Effector memory CD4-positive, alpha-beta T cell (primary cell): Measurements from ENCODE around the gene ARL17A.
"Not testable (repeated sequence)": the region's sequence is repeated elsewhere in the genome, so short reads cannot be mapped to it uniquely, and the experiment has no call there.

Source experiments
- DNase-seq, 3 donors: peaks; one replicate each; pipeline ENCODE4 v3.0.0-alpha.2; 2020
- H3K27ac ChIP-seq: 2 replicates; pipeline ENCODE4 v1.7.0; 2013; ENCODE audit warnings: mild to moderate bottlenecking, low read length, moderate library complexity; ENCODE audit not compliant: insufficient read depth, poor library complexity, severe bottlenecking
- H3K27me3 ChIP-seq: replicated peaks from 2 replicates; pipeline ENCODE4 v1.7.0; 2013; ENCODE audit warnings: mild to moderate bottlenecking, low read length; ENCODE audit not compliant: insufficient read depth, control insufficient read depth, poor library complexity, severe bottlenecking
- H3K36me3 ChIP-seq: 2 replicates; pipeline ENCODE4 v1.7.0; 2013; ENCODE audit warnings: mild to moderate bottlenecking, low read length, moderate library complexity; ENCODE audit not compliant: control insufficient read depth, insufficient read depth
- H3K4me1 ChIP-seq: 2 replicates; pipeline ENCODE4 v1.7.0; 2013; ENCODE audit warnings: low read length, mild to moderate bottlenecking; ENCODE audit not compliant: control insufficient read depth, insufficient read depth, poor library complexity, severe bottlenecking
- H3K4me3 ChIP-seq: 2 replicates; pipeline ENCODE4 v1.7.0; 2013; ENCODE audit warnings: low read length, low read depth, mild to moderate bottlenecking; ENCODE audit not compliant: insufficient read depth, poor library complexity, severe bottlenecking
- H3K9me3 ChIP-seq: 2 replicates; pipeline ENCODE4 v1.7.0; 2013; ENCODE audit warnings: mild to moderate bottlenecking, low read length, moderate library complexity; ENCODE audit not compliant: control insufficient read depth
- total RNA-seq, 3 donors: gene quantifications; one replicate each; lab custom pipeline; 2026; lab: John Stamatoyannopoulos, UW

ARL17A gene
- total RNA-seq = 7.6 to 17.6 (median 11.1) reads per million in 3 donors

DNA sequence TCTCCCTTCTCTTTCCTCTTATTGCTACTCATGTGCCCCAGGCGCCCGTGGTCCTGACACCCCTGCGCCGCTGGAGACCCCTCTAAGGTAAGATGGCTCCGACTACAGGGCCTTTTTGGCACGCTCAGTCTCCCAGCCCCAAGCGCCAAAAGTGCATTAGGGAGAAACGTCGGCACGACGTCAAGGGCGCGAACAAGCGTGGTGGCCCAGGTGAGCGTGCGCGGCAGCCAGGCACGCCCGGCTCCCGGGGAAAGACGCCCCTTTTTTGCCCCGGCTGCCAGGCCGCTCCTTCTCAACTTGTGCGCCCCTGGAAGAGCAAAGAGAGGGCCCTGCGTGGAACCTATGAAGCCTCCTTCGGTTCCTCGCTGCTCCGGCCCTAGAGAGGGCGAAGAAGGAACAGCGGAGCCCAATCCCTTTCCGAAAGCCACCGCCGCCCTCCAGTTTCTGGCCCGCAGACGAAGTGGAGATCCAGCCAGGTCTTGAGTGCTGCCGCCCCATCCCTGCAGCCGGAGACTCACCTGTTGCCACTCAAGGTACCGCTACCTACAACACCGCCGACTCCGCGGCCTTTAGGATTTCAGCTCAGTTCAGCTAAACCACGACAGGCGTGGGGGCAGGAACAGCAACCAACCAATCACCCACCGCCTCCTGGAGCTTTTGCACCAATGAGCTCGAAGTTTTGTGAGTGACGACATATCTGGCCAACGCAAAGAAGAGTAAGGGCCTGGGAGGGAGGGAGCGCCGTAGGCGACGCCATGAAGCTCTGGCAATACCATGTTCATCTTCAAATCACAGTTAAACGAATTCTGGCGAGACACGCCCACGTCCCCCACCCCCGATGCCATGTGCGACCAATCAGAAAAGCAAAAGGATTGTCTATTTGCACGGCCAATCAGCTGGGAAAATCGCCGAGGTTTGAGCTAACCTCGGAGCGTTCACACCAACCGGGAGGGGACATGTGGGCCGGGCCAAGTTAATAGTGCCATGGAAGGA, at the start of gene ARL17A:
Gene ARL17A, minus strand, starts transcription at position 609 of the 993 bp plus-strand sequence. CDS start 3,369 bp downstream, outside the sequence.
- H3K4me3 ChIP-seq, H3K36me3 ChIP-seq, H3K4me1 ChIP-seq, H3K27me3 ChIP-seq, H3K27ac ChIP-seq, H3K9me3 ChIP-seq: not testable (repeated sequence)
- peak; percentile 78 to 80 (median 80) for DNase-seq

DNA sequence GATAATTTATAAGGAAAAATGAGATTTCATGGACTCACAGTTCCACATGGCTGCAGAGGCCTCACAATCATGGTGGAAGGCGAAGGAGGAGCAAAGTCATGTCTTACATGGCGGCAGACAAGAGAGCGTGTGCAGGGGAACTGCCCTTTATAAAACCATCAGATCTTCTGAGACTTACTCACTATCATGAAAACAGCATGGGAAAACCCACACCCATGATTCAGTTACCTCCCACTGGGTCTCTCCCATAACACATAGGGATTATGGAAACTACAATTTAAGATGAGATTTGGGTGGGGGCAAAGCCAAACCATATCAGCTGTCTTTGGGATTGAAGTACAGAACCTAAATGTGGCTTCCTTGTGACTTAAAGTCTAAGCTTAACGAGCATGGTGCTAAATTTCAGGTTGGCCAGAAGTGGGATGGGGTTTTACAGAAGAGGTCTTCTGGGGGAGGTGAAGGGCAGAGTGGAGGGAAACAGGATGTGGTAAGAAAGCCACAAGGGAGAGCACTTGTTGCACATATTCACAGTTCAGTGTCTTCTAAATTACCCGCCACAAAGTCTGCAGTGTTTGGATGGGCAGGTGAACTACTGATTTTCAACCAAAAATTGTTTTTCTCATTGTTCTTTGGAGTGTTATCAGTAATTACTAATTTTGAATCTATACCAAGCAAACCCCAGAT, 49.4 kb upstream of the ARL17A start:
- not testable (repeated sequence) for H3K4me1 ChIP-seq, DNase-seq, H3K27ac ChIP-seq, H3K27me3 ChIP-seq, H3K4me3 ChIP-seq, H3K36me3 ChIP-seq, H3K9me3 ChIP-seq

DNA sequence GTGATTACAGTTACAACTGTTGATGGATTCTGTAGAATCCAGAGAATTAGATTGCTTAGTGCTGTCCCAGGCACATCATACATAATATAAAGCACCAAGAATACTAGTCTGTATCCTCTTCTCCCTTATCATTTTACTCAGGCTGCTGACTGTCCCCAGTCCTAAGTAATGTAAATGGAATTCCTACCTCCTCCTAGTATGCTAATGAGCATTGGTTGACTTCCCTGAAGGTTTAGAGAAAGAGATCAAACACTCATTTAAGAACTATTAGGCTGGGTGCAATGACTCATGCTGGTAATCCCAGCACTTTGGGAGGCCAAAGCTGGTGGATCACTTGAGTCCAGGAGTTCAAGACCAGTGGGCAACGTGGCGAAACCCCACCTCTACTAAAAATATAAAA, 48.0 kb upstream of the ARL17A start:
- H3K4me1 ChIP-seq, H3K27ac ChIP-seq, DNase-seq, H3K36me3 ChIP-seq, H3K4me3 ChIP-seq, H3K9me3 ChIP-seq, H3K27me3 ChIP-seq: not testable (repeated sequence)

DNA sequence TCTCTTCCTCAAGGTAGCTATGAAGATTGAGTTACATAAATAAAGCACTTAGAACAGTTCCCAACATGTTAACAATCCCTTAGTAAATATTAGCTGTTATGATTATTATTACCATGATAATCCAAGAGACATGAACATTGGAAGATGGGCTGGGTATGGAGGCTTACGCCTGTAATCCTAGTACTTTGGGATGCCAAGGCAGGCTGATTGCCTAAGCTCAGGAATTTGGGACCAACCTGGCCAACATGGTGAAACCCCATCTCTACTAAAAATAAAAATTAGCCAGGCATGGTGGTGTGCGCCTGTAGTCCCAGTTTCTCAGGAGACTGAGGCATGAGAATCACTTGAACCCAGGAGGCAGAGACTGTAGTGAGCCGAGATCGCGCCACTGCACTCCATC, 45.2 kb upstream of the ARL17A start:
- not testable (repeated sequence) for H3K36me3 ChIP-seq, H3K4me3 ChIP-seq, H3K27ac ChIP-seq, DNase-seq, H3K9me3 ChIP-seq, H3K4me1 ChIP-seq, H3K27me3 ChIP-seq

DNA sequence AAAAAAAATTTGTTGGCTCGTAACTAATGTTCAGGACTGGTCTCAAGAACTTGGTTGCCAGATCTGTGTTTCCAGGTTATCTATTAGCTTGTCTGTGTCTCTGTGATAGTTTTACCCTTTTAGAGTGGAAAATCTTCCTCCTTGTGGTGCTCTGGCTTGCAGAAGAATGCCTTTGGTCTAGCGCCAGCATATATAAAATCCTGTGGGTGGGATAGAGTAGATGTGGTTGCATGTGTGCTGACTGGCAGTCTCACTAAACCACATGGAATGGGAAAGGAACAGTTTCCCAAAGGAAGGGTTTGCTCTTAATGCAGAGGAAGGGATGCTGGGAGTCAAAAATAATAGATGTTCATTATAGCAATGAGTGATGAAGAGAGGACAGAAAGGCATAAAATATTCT, 44.3 kb upstream of the ARL17A start:
- H3K9me3 ChIP-seq, H3K4me1 ChIP-seq, H3K27me3 ChIP-seq, H3K36me3 ChIP-seq, DNase-seq, H3K27ac ChIP-seq, H3K4me3 ChIP-seq: not testable (repeated sequence)

DNA sequence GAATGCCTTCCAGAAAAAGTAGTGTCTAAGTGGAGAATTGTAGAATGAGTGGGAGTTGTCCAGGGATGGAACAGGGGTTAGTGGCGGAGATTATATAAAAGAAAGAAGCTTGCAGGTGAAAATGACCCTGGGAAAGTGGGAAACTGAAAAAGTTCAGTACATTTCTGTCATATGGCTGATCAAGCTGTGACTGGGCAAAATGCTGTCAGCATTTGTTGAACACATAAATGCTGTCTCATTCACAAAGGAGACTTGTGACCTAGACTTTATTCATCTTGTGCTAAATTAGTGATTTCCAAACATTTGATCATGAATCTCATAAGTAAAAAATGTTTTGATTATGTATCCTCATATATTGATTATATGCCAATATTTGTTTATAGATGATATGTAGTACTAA, 39.5 kb upstream of the ARL17A start:
- not testable (repeated sequence) for H3K36me3 ChIP-seq, H3K4me1 ChIP-seq, H3K9me3 ChIP-seq, DNase-seq, H3K27ac ChIP-seq, H3K4me3 ChIP-seq, H3K27me3 ChIP-seq

DNA sequence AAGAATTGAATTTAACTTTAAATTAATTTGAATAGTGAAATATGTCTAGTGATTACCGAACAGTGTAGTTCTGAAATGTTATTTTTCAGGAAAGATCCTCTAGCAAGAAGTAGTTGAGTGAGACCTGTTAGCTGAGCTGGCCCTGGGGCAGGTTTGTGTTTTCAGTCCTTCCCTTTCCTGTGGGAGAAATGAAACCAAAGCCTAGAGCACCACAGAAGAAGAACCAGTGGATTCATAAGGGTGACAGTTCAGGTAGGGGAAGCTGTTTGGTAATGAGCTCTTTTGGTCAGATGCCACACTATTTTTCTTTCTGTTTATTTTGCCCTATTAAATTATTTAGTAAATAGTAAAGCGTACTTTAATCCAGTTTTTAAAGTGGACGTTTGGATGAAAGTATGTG, 37.6 kb upstream of the ARL17A start:
- H3K36me3 ChIP-seq, H3K4me3 ChIP-seq, H3K4me1 ChIP-seq, H3K27me3 ChIP-seq, H3K9me3 ChIP-seq, DNase-seq, H3K27ac ChIP-seq: not testable (repeated sequence)

DNA sequence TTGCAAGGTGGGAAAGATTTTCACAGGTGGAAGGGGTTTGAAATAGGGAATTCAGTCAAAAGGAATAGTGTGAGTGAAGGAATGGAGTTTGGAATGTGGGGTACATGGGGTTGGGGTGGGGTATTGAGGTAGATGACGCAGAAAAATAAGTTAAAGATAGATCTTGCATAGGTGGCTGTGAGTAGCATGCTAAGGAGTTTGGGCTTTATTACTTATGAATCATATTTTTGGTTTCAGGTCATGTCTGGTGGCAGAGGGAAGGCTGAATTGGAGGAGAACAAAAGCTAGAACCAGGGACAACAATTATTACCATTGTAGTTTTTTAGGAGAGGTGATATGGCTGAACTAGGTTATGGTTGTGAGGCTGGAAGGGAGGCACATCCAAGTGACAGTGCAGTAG, 34.4 kb upstream of the ARL17A start:
- H3K4me3 ChIP-seq, H3K27ac ChIP-seq, H3K9me3 ChIP-seq, DNase-seq, H3K36me3 ChIP-seq, H3K4me1 ChIP-seq, H3K27me3 ChIP-seq: not testable (repeated sequence)

DNA sequence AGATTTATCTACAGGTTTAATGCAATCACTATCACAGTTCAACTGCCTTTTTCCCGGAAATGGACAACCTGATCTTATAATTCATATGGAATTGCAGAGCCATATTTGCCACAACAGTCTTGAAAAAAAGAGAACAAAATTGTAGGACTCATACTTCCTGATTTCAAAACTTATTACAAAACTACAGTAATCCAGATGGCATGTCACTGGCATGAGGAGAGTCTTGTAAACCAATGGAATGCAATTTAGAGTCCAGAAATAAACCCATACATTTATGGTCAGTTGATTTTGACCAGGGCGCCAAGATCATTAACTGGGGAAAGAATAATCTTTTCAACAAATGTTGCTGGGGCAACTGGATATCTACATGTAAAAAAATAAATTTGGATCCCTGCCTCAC, 31.8 kb upstream of the ARL17A start:
- H3K4me1 ChIP-seq, H3K9me3 ChIP-seq, H3K4me3 ChIP-seq, H3K27ac ChIP-seq, DNase-seq, H3K27me3 ChIP-seq, H3K36me3 ChIP-seq: not testable (repeated sequence)

DNA sequence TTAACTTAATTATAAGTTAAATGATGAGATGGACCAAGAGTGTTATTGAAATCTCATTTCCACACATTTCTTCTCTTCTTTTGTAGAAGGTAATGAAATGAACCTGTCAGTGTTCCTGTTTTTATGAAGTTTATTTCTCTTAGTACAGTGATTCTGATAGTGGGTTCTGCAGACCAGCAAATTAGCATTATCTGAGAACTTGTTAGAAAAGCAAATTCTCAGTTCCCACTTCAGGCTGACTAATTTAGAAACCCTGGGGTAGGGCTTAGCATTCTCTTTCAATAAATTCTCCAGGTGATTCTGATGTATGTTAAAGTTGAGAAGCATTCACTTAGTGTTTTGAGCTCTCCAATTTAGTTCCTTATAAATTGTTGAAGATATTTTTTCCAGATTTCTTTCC, 23.6 kb upstream of the ARL17A start:
- H3K9me3 ChIP-seq, DNase-seq, H3K27ac ChIP-seq, H3K4me3 ChIP-seq, H3K36me3 ChIP-seq, H3K4me1 ChIP-seq, H3K27me3 ChIP-seq: not testable (repeated sequence)
